COLO829 (cell line): ENCODE measurements around the gene LRRC42.
"Not testable (repeated sequence)": the region's sequence is repeated elsewhere in the genome, so short reads cannot be mapped to it uniquely, and the experiment has no call there.

Experiments used
- DNase-seq: peaks from one replicate; pipeline ENCODE4 v3.0.0; 2012; ENCODE audit warnings: low spot score

The LRRC42 gene

DNA sequence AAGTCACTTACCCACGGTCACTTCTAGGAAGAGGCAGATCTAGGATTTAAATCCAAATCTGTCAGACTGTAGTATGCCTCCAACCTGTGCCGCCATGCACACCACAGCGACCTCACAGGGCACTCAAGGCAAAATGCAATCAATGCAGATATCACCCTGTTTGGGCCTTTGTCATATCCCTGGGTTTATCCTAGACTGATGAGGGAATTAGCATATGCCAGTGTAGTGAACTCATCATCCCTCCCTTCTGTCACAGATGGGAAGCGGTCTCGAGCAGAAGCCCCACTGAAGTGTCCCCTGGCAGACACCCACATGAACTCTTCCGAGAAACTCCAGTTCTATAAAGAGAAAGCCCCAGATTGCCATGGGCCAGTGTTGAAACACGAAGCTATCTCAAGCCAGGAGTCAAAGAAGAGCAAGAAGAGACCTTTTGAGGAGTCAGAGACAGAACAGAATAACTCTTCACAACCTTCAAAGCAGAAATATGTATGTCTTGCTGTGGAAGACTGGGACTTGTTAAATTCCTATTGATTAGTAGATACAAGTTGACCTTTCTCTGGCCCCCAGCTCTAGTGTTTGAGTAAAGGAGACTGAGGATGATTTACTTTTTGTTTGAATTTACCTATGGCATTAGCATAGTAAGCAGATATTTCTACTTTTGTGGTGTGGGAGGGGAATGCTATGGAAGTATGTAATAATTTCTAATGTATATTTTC is 21.4 kb downstream of the LRRC42 start:
- no peak for DNase-seq

DNA sequence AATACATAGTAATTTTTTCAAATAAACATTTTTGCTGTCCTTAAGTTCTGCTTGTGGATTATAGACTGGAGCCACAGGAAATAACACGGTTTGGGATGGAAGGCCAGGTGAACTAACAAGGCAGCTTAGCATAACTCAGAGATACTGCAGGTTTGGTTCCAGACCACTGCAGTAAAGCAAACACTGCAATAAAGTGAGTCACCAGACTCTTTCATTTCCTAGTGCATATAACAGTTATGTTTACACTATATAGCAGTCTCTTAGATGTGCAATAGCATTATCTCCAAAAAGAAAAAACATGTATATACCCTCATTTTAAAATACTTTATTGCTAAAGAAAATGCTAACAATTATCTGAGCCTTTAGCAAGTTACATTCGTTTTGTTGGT is 22.0 kb downstream of the LRRC42 start:
- DNase-seq, result no peak

DNA sequence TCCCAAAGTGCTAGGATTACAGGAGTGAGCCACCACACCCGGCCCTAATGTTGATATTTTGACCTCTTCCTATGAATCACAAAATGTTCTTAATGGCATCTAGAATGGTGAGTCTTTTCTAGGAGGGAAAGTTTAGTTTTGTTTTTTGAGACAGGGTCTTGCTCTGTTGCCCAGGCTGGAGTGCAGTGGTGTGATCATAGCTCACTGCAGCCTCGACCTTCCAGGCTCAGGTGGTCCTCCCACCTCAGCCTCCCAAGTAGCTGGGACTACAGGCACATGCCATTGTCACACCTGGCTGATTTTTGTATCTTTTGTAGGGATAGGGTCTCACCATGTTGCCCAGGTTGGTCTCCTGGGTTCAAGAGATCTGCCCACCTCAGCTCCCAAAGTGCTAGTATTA is 23.2 kb downstream of the LRRC42 start:
- DNase-seq, result not testable (repeated sequence)

DNA sequence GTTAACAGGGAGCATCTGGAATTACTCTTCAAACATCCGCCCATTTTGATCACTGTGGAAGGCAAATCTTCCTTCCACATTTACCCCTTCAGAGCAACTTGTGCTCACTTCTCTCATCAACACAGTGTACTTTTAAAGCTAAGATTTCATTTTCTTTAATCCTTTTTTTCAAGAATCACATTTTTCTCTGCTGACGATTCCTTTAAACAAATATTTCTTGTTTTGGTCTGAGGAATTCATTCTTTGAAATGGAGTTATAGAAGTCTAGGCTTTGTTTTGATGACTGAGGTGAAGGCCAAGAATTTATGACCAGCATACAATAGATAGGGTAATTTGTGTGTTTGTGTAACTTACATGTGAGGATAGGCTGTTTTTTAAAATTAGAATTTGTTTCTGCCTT is 25.6 kb downstream of the LRRC42 start:
- no peak for DNase-seq

DNA sequence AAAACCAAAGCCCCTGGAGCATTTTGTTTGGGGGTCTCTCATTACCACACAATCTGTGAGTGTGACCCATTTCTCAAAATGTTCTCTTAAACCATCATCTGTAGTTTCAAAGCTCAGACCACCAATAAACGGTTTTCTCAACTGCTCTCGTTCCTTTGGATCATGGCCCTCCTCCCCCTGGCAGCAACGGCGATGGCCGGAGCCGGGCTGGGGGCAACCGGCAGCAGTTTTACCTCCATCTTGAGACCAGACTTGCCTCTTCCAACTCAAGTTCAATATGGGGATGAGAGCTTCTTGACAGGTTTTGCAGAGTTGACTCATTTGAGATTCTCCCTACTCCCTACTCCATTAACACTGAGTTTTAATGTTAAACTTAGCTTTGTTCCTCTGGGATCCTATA is 29.7 kb downstream of the LRRC42 start:
- no peak for DNase-seq

DNA sequence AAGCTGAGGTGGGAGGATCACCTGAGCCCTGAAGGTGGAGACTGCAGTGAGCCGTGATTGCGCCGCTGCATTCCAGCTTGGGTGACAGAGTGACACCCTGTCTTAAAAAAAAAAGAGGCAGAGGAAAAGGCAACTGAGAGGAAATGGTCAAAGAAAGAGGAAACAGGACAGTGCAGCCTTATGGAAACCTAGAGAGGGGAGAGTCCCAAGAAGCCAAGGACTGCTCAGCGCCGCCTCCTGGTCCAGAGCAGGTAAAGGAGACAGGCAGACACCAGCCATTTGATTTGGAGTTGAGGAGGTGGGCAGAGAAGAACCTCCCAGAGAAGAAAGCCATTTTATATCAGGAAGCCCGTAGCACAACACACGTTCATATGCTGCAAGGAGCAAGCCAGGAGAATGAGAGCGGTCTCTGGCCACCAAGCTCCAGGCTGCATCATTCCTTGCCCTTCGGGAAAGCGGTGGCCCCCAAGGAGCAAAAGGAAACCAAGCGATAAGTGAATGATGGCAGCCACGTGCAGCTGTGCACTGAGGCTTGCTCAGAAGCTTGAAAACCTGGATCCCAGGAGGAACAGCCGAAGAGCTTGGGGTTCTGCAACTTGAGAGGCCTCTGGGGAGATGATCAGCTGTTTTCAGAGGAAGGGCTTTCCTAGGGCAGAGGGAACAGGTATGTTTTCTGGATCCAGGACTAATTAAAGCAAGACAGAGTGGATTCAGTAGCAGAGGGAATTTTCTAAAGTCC is 33.7 kb downstream of the LRRC42 start:
- DNase-seq, result no peak

DNA sequence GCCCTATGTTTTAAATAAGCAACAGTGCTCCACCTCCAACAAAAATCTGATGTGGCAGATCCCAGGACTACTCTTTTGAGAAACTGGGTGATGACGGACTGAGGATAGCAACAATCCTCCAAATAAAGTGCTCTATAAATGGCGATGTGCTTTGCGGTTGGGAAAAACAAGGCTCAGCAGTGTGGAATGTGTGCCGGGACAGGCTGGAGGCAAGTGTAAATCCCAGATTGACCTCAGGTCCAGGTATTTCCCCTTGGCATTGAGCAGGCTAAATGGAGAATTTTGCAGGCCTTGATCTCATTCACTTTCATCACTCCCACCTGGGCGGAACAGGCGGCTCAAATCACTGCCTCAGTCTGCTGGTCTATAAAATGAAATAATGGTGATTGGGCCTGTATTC is 35.1 kb downstream of the LRRC42 start:
- DNase-seq, result no peak

DNA sequence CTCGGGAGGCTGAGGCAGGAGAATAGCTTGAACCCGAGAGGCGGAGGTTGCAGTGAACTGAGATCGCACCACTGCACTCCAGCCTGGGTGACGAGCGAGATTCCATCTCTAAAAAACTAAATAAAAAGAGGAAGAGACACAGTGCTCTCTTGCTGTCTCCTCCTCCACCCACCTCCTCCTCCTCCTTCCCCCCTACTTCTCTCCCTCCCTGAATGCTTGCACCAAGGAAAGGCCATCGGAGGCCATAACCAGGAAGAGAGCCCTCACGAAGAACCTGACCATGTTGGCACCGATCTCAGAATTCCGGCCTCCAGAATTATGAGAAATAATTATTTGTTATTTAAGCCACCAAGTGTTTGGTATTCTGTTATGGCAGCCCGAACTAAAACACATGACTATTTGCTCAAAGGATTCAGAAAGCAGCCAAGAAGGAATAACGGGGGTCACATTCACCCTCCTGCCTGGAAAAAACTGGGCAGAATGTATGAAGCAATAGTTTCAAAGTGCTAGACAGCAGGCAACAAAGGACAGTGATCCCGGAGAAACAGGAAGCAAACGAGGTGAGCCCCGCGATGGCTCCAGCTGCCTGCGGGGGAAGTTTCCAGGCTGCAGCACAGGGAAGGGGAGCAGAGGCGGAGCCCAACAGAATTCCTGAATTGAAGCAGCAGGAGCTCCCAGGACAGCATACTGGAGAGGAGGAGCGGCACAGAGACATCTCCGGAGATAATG is 36.0 kb downstream of the LRRC42 start:
- peak; percentile 65 for DNase-seq

DNA sequence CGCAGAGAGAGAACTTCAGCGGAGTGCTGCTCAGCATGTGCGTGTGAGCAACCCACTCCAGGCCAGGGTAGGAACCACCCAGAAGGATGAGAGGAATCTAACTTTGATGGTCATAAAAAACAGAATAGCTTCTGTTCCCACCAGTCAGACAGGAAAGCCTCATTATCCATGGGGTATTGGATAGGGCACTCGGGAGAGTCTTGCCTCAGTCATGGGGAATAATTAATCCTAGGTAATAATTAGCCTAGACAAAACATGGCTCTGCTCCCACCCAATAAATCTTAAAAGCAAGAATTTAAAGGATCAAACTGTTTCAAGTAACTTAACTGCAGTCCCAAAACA is 36.6 kb downstream of the LRRC42 start:
- no peak for DNase-seq

DNA sequence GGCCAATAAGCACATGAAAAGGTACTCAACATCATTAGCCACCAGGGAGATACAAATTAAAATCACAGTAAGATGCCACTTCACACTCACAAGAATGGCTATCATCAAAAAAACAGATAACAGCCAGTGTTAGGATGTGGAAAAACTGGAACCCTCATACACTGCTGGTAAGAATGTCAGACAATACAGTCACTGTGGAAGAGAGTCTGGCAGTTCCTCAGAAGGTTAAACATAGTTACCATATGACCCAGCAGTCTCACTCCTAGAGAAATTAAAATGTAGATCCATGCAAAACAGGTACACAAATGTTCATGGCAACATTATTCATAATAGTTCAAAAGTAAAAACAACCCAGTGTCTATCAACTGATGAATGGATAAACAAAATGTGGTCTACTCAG is 38.6 kb downstream of the LRRC42 start:
- no peak for DNase-seq

DNA sequence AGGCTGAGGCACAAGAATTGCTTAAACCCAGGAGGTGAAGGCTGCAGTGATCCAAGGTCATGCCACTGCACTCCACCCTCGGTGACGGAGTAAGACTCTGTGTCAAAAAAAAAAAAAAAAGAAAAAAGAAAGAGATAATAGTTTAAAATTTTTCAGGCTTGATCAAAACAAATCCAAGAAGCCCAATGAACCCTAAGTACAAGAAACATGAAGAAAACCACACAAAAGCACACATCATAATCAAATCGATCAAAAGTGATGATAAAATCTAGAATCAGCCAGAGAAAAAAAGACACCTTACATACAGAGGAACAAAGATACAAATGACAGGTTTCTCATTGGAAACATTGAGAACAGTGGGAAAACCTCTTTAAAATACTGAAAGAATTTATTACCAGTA is 40.3 kb downstream of the LRRC42 start:
- no peak for DNase-seq

DNA sequence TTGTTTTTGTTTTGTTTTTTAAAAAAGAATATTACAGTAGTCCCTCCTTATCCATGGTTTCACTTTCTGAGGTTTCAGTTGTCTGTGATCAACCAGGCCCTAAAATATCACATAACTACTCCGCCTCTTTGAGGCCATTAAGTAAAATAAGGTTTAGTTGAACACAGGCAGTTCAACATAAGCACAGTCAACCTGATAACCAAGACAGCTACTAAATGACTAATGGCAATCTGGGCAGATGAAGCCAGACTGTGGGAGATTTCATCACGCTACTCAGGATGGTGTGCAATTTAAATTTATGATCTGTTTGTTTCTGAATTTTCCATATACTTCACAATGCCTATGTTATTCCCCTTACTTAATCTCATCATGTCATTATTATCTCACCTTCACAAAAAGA is 41.7 kb downstream of the LRRC42 start:
- DNase-seq, result no peak

DNA sequence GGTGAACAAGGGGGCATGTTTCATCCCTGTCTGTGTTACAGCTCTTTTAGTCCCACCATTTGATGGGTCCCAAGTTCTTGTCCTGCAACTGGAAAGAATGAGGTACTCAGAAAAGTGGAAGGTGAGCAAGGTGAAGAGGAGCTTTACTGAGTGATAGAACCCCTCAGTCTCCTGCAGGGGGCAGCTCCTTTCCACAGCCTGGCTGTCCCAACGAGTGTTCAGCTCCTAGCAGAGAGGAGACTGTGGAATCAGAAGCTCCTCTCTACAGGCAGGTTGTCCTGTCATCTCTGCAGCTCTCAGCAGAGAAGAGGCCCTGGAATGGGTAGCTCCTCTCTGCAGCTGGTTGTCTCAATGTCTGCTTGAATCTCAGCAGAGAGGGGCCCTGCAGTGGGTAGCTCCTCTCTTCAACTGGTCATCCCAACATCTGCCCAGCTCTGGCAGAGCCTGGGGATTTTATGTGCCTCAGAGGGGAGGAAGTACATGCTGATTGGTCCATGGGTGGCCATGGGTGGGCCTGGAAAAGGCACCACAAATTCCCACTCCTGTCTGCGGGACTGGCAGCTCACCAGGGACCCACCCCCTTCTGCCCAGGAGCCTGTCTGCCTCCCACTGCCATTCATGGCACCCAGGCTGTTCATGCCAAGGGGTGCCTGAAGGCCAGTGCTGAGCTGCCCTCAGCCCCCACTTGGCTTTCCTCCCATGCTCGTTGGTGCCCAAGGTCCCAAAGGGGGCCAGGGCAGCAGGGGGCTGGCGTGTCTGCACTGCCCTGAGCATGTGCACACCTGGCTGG is 46.1 kb downstream of the LRRC42 start:
- no peak for DNase-seq

DNA sequence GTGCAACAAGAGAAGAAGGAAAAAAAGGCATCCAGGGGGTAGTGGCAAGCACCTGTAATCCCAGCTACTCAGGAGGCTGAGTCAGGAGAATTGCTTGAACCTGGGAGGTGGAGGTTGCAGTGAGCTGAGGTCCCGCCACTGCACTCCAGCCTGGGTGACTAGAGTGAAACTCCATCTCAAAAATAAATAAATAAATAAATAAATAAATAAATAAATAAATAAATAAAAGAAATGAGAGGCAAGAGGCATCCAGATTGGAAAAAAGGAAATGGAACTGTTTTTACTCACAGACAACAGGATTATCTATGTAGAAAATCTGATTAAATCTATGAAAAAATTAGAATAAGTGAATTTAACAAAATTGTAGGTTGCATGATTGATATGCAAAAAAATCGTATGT is 48.4 kb downstream of the LRRC42 start:
- DNase-seq, result not testable (repeated sequence)

DNA sequence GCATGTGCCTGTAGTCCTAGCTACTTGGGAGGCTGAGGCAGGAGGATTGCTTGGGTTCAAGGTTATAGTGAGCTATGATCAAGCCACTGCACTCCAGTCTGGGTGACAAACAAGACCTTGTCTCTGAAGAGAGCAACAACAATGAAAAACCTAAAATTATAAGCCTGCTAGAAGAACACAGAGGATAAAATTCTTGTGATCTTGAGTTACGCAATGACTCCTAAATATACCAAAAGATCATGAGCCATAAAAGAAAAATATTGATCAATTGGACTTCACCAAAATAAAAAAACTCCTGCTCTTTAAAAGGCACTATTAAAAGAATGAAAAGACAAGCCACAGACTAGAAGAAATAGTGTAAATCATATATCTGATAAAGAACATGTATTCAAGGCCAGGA is 49.5 kb downstream of the LRRC42 start:
- no peak for DNase-seq

DNA sequence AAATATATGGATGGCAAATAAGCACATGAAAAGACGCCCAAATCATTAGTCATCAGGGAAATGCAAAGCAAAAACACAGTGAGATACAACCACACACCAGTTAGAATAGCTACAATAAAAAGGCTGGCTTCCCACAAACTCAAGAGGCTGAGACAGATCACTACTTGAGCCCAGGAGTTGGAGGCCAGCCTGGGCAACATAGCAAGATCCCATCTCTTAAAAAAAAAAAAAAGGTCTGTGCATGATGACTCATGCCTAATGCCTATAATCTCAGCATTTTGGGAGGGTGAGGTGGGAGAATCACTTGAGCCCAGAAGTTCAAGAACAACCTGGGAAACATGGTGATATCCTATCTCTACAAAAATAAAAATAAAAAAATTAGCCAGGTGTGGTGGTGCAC is 52.1 kb downstream of the LRRC42 start:
- no peak for DNase-seq

DNA sequence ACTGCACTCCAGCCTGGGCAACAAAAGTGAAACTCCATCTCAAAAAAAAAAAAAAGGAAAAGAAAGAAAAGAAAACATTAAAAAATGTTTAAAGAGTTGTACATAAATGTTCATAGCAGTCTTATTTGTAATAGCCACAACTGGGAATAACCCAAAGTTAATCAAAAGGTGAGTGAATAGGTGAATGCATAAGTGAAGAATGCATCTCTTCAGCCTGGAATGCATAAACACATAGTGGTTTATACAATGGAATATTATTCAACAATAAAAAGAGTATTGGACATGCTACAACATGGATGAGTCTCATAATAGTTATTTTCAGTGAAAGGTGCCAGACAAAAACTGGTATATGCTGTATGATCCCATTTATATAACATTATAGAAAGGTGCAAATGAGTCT is 53.8 kb downstream of the LRRC42 start:
- DNase-seq, result no peak

DNA sequence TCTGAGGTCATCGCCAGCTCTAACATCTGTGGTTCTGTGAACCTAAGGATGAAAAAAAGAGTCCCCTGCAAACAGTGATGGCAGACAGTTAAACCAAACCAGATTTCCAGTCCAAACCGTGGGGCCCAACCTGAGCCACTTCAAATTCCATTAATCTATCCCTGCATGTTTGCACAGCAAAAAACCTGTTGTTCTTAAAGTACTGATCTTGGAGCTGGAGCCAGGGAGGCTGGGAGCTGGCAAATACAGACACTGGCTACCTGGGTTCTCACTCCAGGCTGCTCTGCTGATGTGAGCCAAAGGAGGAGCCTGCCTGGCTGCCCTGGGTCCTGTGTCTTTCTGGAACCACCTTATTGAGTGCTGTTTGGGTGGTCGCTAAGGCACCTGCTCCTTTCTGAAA is 55.4 kb downstream of the LRRC42 start:
- no peak for DNase-seq

DNA sequence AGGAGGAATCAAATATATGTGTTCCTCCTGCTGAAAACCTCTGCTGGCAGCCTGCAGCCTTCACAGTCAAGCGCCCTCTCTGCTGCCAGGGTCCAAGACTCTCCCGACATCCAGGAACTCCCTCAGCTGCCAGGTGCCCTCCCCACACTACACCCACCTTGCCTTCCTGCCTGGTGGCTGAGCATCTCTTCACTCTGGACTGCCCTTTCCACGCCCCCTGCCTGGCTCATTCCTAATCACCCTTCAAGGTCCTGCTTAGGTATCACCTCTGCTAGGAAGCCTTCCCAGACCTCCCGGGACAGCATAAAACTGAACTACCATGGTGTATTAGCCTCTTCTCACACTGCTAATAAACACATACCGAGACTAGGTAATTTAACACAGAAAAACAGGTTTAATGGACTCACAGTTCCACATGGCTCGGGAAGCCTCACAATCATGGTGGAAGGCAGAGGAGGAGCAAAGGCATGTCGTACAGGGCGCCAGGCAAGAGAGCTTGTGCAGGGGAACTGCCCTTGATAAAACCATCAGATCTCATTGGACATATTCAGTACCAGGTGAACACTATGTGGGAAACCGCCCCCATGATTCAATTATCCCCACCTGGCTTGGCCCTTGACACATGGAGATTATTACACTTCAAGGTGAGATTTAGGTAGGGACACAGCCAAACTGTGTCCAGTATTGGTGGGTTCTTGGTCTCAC is 56.5 kb downstream of the LRRC42 start:
- DNase-seq, result no peak

DNA sequence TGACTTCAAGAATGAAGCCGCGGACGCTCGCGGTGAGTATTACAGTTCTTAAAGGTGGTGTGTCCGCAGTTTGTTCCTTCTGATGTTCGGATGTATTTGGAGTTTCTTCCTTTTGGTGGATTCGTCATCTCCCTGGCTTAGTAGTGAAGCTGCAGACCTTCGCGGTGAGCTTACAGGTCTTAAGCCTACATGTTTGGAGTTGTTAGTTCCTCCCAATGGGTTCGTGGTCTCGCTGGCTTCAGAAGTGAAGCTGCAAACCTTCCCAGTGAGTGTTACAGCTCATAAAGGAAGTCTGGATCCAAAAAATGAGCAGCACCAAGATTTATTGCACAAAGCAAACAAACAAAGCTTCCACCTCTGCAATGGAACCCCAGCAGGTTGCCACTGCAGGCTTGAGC is 57.1 kb downstream of the LRRC42 start:
- no peak for DNase-seq

DNA sequence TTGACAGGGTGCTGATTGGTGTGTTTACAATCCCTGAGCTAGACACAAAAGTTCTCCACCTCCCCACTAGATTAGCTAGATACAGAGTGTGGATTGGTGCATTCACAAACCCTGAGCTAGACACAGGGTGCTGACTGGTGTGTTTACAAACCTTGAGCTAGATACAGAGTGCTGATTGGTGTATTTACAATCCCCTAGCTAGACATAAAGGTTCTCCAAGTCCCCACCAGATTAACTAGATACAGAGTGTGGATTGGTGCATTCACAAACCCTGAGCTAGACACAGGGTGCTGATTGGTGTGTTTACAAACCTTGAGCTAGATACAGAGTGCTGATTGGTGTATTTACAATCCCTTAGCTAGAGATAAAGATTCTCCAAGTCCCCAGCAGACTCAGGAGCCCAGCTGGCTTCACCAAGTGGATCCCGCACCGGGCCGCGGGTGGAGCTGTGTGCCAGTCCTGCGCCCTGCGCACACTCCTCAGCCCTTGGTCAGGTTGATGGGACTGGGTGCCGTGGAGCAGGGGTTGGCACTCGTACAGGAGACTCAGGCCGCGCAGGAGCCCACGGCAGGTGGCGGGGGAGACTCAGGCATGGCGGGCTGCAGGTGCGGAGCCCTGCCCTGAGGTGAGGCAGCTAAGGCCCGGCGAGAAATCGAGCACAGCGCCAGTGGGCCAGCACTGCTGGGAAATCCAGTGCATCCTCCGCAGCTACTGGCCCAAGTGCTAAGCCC is 57.8 kb downstream of the LRRC42 start:
- DNase-seq, result not testable (repeated sequence)
